K562 (cell line): ENCODE results near the gene USP7. TPM values are rescaled to one million over a fixed set of nuclear protein-coding genes. Genes with fewer than 3 reads are reported as not detected.
A peak's percentile ranks its signal among the peaks of the same experiment; 100 is the strongest.

ENCODE experiments used
- BACH1 ChIP-seq: fragments of 200-800 bp; sonication (Bioruptor generic); IDR thresholded peaks from 2 replicates; pipeline ENCODE4 v1.6.1; 2016; ENCODE audit warnings: missing genetic modification characterization, missing compliant biosample characterization
- C11orf30 ChIP-seq: fragments of 450-650 bp; IDR thresholded peaks from 2 replicates; pipeline ENCODE4 v1.6.1; 2016; ENCODE audit warnings: low read depth, mild to moderate bottlenecking
- CEBPG ChIP-seq, 3 experiments: fragments of 200-800 bp in 1 of 3; sonication (Bioruptor generic) in 1 of 3; sonication (generic) in 1 of 3; formaldehyde crosslinking in 1 of 3; IDR thresholded peaks in 2 of 3; conservative IDR thresholded peaks in 1 of 3; 2 replicates each; pipeline versions ENCODE4 v1.6.1 to v1.8.0; 2016 to 2022; ENCODE audit warnings: missing compliant biosample characterization in 2 of 3, missing genetic modification characterization in 2 of 3, mild to moderate bottlenecking in 1 of 3, missing genetic modification reagents in 1 of 3
- CHD1 ChIP-seq: fragments of 200-600 bp; sonication (generic); IDR thresholded peaks from one replicate; pipeline ENCODE4 v1.6.1; 2012; ENCODE audit warnings: mild to moderate bottlenecking, moderate library complexity, low read length, inconsistent platforms
- COPS2 ChIP-seq: fragments of 450-650 bp; conservative IDR thresholded peaks from 2 replicates; pipeline ENCODE4 v1.6.1; 2016; ENCODE audit warnings: mild to moderate bottlenecking, moderate library complexity
- EP400 ChIP-seq: fragments of 450-650 bp; IDR thresholded peaks from 2 replicates; pipeline ENCODE4 v1.6.1; 2017; ENCODE audit warnings: antibody characterized with exemption, mild to moderate bottlenecking, moderate library complexity
- ESRRA ChIP-seq: fragments of 450-650 bp; IDR thresholded peaks from 2 replicates; pipeline ENCODE4 v1.6.1; 2014; ENCODE audit warnings: low read depth, mild to moderate bottlenecking, moderate library complexity, borderline replicate concordance
- HMGN3 ChIP-seq: IDR thresholded peaks from 2 replicates; pipeline ENCODE4 v1.6.1; 2011; ENCODE audit warnings: borderline replicate concordance, low read depth, mild to moderate bottlenecking, mixed read lengths, low read length; ENCODE audit not compliant: insufficient read length; ENCODE audit errors: extremely low read depth
- MAFK ChIP-seq: IDR thresholded peaks from 2 replicates; pipeline ENCODE4 v1.6.1; 2011; ENCODE audit warnings: low read length, improper control_type of control experiment
- MYC ChIP-seq, 2 experiments: fragments of 250-450 bp in 1 of 2; sonication (Bioruptor Pico) in 1 of 2; IDR thresholded peaks; 2 replicates each; pipeline versions ENCODE4 v1.5.1 to v1.6.1; 2012 to 2021; ENCODE audit warnings: low read depth in 2 of 2, borderline replicate concordance in 1 of 2, improper control_type of control experiment in 1 of 2, low read length in 1 of 2, mild to moderate bottlenecking in 1 of 2, moderate library complexity in 1 of 2
- NFIC ChIP-seq: fragments of 450-650 bp; IDR thresholded peaks from 2 replicates; pipeline ENCODE4 v1.6.1; 2017; ENCODE audit warnings: mild to moderate bottlenecking, inconsistent platforms
- NFIX ChIP-seq: fragments of 250-450 bp; sonication (Bioruptor Pico); IDR thresholded peaks from 2 replicates; pipeline ENCODE4 v1.4.0; 2020; ENCODE audit warnings: low read depth, mild to moderate bottlenecking, moderate library complexity
- PHF8 ChIP-seq: fragments of 200-600 bp; sonication (generic); IDR thresholded peaks from 2 replicates; pipeline ENCODE4 v1.6.1; 2012; ENCODE audit warnings: mixed run types, mild to moderate bottlenecking, inconsistent platforms, low read length, moderate library complexity, borderline replicate concordance
- ZNF217 ChIP-seq: sonication (generic); formaldehyde crosslinking; IDR thresholded peaks from 2 replicates; pipeline ENCODE4 v1.8.0; 2022; ENCODE audit warnings: mild to moderate bottlenecking, missing genetic modification reagents
- ZNF384 ChIP-seq: IDR thresholded peaks from 2 replicates; pipeline ENCODE4 v1.6.1; 2012; ENCODE audit warnings: low read depth, low read length, improper control_type of control experiment
- ZSCAN32 ChIP-seq: fragments of 450-650 bp; formaldehyde crosslinking; IDR thresholded peaks from 2 replicates; pipeline ENCODE4 v1.4.0; 2020; ENCODE audit warnings: mild to moderate bottlenecking, moderate library complexity
- polyA plus RNA-seq, 8 experiments: library from polyadenylated mRNA; depleted of rRNA in 4 of 8; stranded (reverse) in 5 of 8; unstranded in 3 of 8; fragments of >200 nt; fragmentation: Nextera tagmentation in 2 of 8; fragmentation: Illumina TruSeq in 1 of 8; extraction: Ambion mirVana in 2 of 8; extraction: Trizol in 1 of 8; gene quantifications; 2 replicates each; pipeline versions ENCODE4 v1.2.1 to v1.2.3, GENCODE V29; 2011 to 2014; ENCODE audit warnings: inconsistent platforms in 1 of 8, missing spikeins in 1 of 8
- total RNA-seq, 7 experiments: library from RNA; depleted of rRNA in 6 of 7; stranded (reverse); fragments of >200 nt in 6 of 7; fragmentation: Illumina TruSeq in 2 of 7; extraction: Trizol in 2 of 7; gene quantifications; 2 replicates each; pipeline versions ENCODE4 v1.2.1 to v1.2.3, GENCODE V29; 2011 to 2021; ENCODE audit warnings: low replicate concordance in 1 of 7
- TF ChIP-seq, protein P1 (sequence below): fragments of 150-350 bp; conservative IDR thresholded peaks from 2 replicates; pipeline ENCODE4 v1.6.1; 2014; ENCODE audit warnings: low read length
- TF ChIP-seq, protein P2 (sequence below): sonication (generic); formaldehyde crosslinking; IDR thresholded peaks from 2 replicates; pipeline ENCODE4 v1.8.0; 2022; ENCODE audit warnings: missing genetic modification reagents, mild to moderate bottlenecking, moderate library complexity, borderline replicate concordance
- TF ChIP-seq, protein P3 (sequence below): fragments of 250-450 bp; sonication (Bioruptor Pico); IDR thresholded peaks from 2 replicates; pipeline ENCODE4 v1.8.0; 2022; ENCODE audit warnings: moderate library complexity, mild to moderate bottlenecking, inconsistent platforms
- TF ChIP-seq, protein P4 (sequence below), 3 experiments: IDR thresholded peaks in 2 of 3; conservative IDR thresholded peaks in 1 of 3; 2 replicates each; pipeline ENCODE4 v1.5.1; 2011 to 2012; ENCODE audit warnings: low read length in 3 of 3, mild to moderate bottlenecking in 3 of 3, control low read depth in 2 of 3, improper control_type of control experiment in 1 of 3, inconsistent platforms in 1 of 3, low read depth in 1 of 3, mixed read lengths in 1 of 3, moderate library complexity in 1 of 3; ENCODE audit not compliant: insufficient read depth in 2 of 3

Gene USP7
- total and polyA plus RNA-seq, 9 of the 15 experiments (the other 6 are each of a cell fraction or from before 2014, with no cell fraction given), result 17.1 to 145 (median 57.9) TPM

DNA sequence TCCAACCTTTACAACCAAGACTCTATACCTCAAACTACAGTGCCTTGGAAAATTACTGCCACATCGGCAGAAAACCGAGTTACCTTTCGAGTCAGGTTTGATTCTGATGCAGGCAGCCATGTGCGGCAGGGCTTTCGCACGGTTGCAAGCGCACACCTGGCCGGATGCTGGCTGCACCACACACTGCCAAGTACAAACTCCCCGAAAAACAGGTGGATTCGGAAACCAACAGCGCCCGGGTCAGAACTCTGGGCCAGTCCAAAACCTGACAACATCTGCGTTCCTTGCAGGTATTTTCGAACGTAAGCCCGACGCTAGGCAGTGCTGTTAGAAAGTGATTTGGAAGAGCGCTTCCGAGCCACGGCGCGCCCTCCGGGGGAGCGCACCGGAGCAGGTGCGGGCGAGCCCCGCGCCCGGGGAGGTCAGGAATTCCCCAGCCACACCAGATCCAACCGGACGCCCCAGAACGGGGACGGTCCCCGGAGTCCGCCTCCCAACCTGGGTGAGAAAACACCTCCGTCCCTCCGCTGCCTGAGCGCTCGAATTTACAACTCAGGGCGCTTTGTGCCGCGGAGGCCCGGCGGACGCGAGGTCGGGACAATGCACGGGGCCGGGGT lies 1.2 kb downstream of the USP7 start (continued):
- TF ChIP-seq, protein P1, sequence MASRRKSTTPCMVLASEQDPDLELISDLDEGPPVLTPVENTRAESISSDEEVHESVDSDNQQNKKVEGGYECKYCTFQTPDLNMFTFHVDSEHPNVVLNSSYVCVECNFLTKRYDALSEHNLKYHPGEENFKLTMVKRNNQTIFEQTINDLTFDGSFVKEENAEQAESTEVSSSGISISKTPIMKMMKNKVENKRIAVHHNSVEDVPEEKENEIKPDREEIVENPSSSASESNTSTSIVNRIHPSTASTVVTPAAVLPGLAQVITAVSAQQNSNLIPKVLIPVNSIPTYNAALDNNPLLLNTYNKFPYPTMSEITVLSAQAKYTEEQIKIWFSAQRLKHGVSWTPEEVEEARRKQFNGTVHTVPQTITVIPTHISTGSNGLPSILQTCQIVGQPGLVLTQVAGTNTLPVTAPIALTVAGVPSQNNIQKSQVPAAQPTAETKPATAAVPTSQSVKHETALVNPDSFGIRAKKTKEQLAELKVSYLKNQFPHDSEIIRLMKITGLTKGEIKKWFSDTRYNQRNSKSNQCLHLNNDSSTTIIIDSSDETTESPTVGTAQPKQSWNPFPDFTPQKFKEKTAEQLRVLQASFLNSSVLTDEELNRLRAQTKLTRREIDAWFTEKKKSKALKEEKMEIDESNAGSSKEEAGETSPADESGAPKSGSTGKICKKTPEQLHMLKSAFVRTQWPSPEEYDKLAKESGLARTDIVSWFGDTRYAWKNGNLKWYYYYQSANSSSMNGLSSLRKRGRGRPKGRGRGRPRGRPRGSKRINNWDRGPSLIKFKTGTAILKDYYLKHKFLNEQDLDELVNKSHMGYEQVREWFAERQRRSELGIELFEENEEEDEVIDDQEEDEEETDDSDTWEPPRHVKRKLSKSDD, result no peak
- TF ChIP-seq ZNF217 (CRISPR knock-in tag) (no peak), ZSCAN32 (CRISPR knock-in tag) (no peak), BACH1 (no peak), COPS2 (no peak), MYC (IDR thresholded peaks at IDR 0.05; ENCODE audit: low read depth, low read length) (peak; percentile 15; the same call in 1 of the 2 replicates), MYC (CRISPR knock-in tag; IDR thresholded peaks at IDR 0.05; ENCODE audit: borderline replicate concordance, low read depth) (no peak), ZNF384 (no peak), EP400 (0 out of 2 replicates have a peak, but pooled peaks have one; percentile 33), NFIX (CRISPR knock-in tag) (no peak), PHF8 (peak; percentile 10; the same call in 1 of the 2 replicates), MAFK (peak; percentile 15; the same call in 1 of the 2 replicates), CEBPG (CRISPR knock-in tag; IDR thresholded peaks at IDR 0.05) (peak; percentile 20; the same call in 1 of the 2 replicates), CEBPG (tag; conservative IDR thresholded peaks at IDR 0.05 in 1 of 2, IDR thresholded peaks at IDR 0.05 in 1 of 2) (no peak), ESRRA (no peak), CHD1 (peak; percentile 89), NFIC (no peak), C11orf30 (peak; percentile 69), HMGN3 (peak; percentile 62)
- TF ChIP-seq, protein P2, sequence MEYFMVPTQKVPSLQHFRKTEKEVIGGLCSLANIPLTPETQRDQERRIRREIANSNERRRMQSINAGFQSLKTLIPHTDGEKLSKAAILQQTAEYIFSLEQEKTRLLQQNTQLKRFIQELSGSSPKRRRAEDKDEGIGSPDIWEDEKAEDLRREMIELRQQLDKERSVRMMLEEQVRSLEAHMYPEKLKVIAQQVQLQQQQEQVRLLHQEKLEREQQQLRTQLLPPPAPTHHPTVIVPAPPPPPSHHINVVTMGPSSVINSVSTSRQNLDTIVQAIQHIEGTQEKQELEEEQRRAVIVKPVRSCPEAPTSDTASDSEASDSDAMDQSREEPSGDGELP (CRISPR knock-in tag), result peak; percentile 59; the same call in 1 of the 2 replicates
- TF ChIP-seq, protein P3, sequence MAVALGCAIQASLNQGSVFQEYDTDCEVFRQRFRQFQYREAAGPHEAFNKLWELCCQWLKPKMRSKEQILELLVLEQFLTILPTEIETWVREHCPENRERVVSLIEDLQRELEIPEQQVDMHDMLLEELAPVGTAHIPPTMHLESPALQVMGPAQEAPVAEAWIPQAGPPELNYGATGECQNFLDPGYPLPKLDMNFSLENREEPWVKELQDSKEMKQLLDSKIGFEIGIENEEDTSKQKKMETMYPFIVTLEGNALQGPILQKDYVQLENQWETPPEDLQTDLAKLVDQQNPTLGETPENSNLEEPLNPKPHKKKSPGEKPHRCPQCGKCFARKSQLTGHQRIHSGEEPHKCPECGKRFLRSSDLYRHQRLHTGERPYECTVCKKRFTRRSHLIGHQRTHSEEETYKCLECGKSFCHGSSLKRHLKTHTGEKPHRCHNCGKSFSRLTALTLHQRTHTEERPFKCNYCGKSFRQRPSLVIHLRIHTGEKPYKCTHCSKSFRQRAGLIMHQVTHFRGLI (CRISPR knock-in tag), result no peak
- TF ChIP-seq, protein P4, sequence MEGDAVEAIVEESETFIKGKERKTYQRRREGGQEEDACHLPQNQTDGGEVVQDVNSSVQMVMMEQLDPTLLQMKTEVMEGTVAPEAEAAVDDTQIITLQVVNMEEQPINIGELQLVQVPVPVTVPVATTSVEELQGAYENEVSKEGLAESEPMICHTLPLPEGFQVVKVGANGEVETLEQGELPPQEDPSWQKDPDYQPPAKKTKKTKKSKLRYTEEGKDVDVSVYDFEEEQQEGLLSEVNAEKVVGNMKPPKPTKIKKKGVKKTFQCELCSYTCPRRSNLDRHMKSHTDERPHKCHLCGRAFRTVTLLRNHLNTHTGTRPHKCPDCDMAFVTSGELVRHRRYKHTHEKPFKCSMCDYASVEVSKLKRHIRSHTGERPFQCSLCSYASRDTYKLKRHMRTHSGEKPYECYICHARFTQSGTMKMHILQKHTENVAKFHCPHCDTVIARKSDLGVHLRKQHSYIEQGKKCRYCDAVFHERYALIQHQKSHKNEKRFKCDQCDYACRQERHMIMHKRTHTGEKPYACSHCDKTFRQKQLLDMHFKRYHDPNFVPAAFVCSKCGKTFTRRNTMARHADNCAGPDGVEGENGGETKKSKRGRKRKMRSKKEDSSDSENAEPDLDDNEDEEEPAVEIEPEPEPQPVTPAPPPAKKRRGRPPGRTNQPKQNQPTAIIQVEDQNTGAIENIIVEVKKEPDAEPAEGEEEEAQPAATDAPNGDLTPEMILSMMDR (IDR thresholded peaks at IDR 0.05 in 2 of 3, conservative IDR thresholded peaks at IDR 0.05 in 1 of 3; ENCODE audit: insufficient read depth in 2 of 3, low read depth in 1 of 3, low read length in 3 of 3), result 0 out of 6 replicates have a peak, but pooled peaks of 1 of the 3 experiments have one; percentile 15
